SK-N-SH treated with all-trans-retinoic acid at 6 μM for 48 hours (cell line): ENCODE measurements around the gene NEURL1B.

Experiments
- ARNTL ChIP-seq: fragments of 450-650 bp; formaldehyde crosslinking; IDR thresholded peaks from 2 replicates; pipeline ENCODE4 v1.5.0; 2020; ENCODE audit warnings: low read depth, mild to moderate bottlenecking, moderate library complexity, borderline replicate concordance
- ESRRG ChIP-seq: fragments of 250-450 bp; sonication (Bioruptor Pico); IDR thresholded peaks from 2 replicates; pipeline ENCODE4 v1.6.1; 2021; ENCODE audit warnings: mild to moderate bottlenecking
- GLIS3 ChIP-seq: fragments of 250-450 bp; sonication (Bioruptor Pico); IDR thresholded peaks from 2 replicates; pipeline ENCODE4 v1.5.0; 2020; ENCODE audit warnings: mild to moderate bottlenecking, moderate library complexity
- ISL1 ChIP-seq: fragments of 250-450 bp; sonication (Bioruptor Pico); IDR thresholded peaks from 2 replicates; pipeline ENCODE4 v2.1.2; 2022; ENCODE audit warnings: mild to moderate bottlenecking, moderate library complexity
- OSR1 ChIP-seq: fragments of 250-450 bp; sonication (Bioruptor Pico); IDR thresholded peaks from 2 replicates; pipeline ENCODE4 v1.8.0; 2022; ENCODE audit warnings: moderate library complexity, mild to moderate bottlenecking, inconsistent platforms
- PATZ1 ChIP-seq: fragments of 250-450 bp; sonication (Bioruptor Pico); IDR thresholded peaks from 2 replicates; pipeline ENCODE4 v1.8.0; 2020; ENCODE audit warnings: mild to moderate bottlenecking, moderate library complexity, borderline replicate concordance
- RARB ChIP-seq: fragments of 250-450 bp; sonication (Bioruptor Pico); IDR thresholded peaks from 2 replicates; pipeline ENCODE4 v1.8.0; 2021; ENCODE audit warnings: mild to moderate bottlenecking, moderate library complexity
- TOX ChIP-seq: fragments of 250-450 bp; sonication (Bioruptor Pico); IDR thresholded peaks from 2 replicates; pipeline ENCODE4 v1.8.0; 2021; ENCODE audit warnings: mild to moderate bottlenecking, moderate library complexity, borderline replicate concordance
- ZC3H10 ChIP-seq: fragments of 250-450 bp; sonication (Bioruptor Pico); IDR thresholded peaks from 2 replicates; pipeline ENCODE4 v1.5.1; 2021; ENCODE audit warnings: mild to moderate bottlenecking, moderate library complexity
- ZNF565 ChIP-seq: fragments of 450-650 bp; formaldehyde crosslinking; conservative IDR thresholded peaks from 2 replicates; pipeline ENCODE4 v1.5.0; 2020; ENCODE audit warnings: low read depth, mild to moderate bottlenecking, moderate library complexity
- TF ChIP-seq, protein P1 (sequence below): fragments of 250-450 bp; sonication (Bioruptor Pico); IDR thresholded peaks from 2 replicates; pipeline ENCODE4 v1.5.1; 2021; ENCODE audit warnings: mild to moderate bottlenecking, moderate library complexity

DNA sequence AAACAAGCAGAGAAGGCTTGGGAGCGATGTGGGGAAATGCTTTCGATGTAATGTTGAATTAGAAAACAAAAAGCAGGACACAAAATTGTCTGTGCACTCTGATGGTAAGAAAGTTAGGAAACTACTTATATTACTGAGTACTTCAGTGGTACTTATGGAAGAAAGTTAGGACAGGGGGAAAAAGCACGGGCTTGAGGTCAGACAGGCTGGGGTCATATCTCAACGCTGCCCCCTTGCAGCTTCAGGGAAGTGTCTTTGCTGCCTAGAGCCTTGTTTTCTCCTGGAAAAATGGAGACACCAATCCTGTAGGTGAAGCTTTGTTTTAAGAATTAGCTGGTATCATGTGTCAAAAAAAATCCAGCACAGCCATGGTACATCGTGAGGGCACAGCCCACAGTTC, 23.0 kb downstream of the NEURL1B start:
- TF ChIP-seq PATZ1 (CRISPR knock-in tag) (no peak), ISL1 (CRISPR knock-in tag) (no peak), TOX (CRISPR knock-in tag) (no peak), GLIS3 (CRISPR knock-in tag) (no peak), ZNF565 (CRISPR knock-in tag) (no peak), OSR1 (CRISPR knock-in tag) (no peak), ESRRG (CRISPR knock-in tag) (no peak), ZC3H10 (no peak), RARB (CRISPR knock-in tag) (no peak), ARNTL (CRISPR knock-in tag) (no peak)
- TF ChIP-seq, protein P1, sequence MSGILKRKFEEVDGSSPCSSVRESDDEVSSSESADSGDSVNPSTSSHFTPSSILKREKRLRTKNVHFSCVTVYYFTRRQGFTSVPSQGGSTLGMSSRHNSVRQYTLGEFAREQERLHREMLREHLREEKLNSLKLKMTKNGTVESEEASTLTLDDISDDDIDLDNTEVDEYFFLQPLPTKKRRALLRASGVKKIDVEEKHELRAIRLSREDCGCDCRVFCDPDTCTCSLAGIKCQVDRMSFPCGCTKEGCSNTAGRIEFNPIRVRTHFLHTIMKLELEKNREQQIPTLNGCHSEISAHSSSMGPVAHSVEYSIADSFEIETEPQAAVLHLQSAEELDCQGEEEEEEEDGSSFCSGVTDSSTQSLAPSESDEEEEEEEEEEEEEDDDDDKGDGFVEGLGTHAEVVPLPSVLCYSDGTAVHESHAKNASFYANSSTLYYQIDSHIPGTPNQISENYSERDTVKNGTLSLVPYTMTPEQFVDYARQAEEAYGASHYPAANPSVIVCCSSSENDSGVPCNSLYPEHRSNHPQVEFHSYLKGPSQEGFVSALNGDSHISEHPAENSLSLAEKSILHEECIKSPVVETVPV (CRISPR knock-in tag), result no peak
